AG09309 (cell line): ENCODE data around the gene PRDM1.

Experiments
- DNase-seq: peaks from one replicate; pipeline ENCODE4 v3.0.0-alpha.2; 2010; ENCODE audit warnings: low read depth
- H3K4me3 ChIP-seq: 2 replicates; pipeline ENCODE4 v1.5.1; 2011; ENCODE audit warnings: mild to moderate bottlenecking, low read depth, low read length, moderate library complexity; ENCODE audit not compliant: control insufficient read depth
- CTCF ChIP-seq: IDR thresholded peaks from 2 replicates; pipeline ENCODE4 v1.5.1; 2011; ENCODE audit warnings: mild to moderate bottlenecking, low read depth, low read length, inconsistent platforms; ENCODE audit not compliant: insufficient read depth, control insufficient read depth; ENCODE audit errors: missing control alignments

PRDM1 gene

GRCh38 chr6:106105493-106105892 lies 19.4 kb downstream of the PRDM1 start:
- no peak for TF ChIP-seq CTCF
- H3K4me3 ChIP-seq: no peak overlapping the region

GRCh38 chr6:106106276-106107042 lies 20.3 kb downstream of the PRDM1 start:
- no peak for TF ChIP-seq CTCF

More at GRCh38 chr6:106105493-106105892, 19.4 kb downstream of the PRDM1 start:
- DNase-seq: no peak

GRCh38 chr6:106107043-106107613 lies 21.0 kb downstream of the PRDM1 start:
- TF ChIP-seq CTCF: no peak
- DNase-seq: no peak
- no peak overlapping the region for H3K4me3 ChIP-seq

More at GRCh38 chr6:106106276-106107042, 20.3 kb downstream of the PRDM1 start:
- DNase-seq: no peak
- H3K4me3 ChIP-seq: no peak overlapping the region

DNA sequence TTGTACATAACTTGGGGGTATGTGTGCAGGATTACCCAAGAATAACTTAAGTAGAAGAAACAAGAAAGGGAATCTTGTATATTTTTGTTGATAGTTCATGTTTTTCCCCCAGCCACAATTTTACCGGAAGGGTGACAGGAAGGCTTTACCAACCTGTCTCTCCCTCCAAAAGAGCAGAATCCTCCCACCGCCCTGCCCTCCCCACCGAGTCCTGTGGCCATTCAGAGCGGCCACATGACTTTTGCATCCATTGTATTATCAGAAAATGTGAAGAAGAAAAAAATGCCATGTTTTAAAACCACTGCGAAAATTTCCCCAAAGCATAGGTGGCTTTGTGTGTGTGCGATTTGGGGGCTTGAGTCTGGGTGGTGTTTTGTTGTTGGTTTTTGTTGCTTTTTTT lies 22.0 kb downstream of the PRDM1 start:
- H3K4me3 ChIP-seq: no peak overlapping the region
- DNase-seq: no peak
- no peak for TF ChIP-seq CTCF

DNA sequence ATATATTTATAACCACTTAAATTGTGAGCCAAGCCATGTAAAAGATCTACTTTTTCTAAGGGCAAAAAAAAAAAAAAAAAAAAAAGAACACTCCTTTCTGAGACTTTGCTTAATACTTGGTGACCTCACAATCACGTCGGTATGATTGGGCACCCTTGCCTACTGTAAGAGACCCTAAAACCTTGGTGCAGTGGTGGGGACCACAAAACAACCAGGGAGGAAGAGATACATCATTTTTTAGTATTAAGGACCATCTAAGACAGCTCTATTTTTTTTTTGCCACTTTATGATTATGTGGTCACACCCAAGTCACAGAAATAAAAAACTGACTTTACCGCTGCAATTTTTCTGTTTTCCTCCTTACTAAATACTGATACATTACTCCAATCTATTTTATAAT lies 22.9 kb downstream of the PRDM1 start:
- DNase-seq: no peak
- H3K4me3 ChIP-seq: no peak overlapping the region
- TF ChIP-seq CTCF: no peak

- no peak overlapping the region for H3K4me3 ChIP-seq
- no peak for TF ChIP-seq CTCF
- DNase-seq: no peak
Measured at GRCh38 chr6:106110164-106110826, 24.2 kb downstream of the PRDM1 start.
